Measurements from ENCODE around the gene SNX11.
"Not testable (repeated sequence)": the region's sequence is repeated elsewhere in the genome, so short reads cannot be mapped to it uniquely, and the experiment has no call there.

The SNX11 gene

DNA sequence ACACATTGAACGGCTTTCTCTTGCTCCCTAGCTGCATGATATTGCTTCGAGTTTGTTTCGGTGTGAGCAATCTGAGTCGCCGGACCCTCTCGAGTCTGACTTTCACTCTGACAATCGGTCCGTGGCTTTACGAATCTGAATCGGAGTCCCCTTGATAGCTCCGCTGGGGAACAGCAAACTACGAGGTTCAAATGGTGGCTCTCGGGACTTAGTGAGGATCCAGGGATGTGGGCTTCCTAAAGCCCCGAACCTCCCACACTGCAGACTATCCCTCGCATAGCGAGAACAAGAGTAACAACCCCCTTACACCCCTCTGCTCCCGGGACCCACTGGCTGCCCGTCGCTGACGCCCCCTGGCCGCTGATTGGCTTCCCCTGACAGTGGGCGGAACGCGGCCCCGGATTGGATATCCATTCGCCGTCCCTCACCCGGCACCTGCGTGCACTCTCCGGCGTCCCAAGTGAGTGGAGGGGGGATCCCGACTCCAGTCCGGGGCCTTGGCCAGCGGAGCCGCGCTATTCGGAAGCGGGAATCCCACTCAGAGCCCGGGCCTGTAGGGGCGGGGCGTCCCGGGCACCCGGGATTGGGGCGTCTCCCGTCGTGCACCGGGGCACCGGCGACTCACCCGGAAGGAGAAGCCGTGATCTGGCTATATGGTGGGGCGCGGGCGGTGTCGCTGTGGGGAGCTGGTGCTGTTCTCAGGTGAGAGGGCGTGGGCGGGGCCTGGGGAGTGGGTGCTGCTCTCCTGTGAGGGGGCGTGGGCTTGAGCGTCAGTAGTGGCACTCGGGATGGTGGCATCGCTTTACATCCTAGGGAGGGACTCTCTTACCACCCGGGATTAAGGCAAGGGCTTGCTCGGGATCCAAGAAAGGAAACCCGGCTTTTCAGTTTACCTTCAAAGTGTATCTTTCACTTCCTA is at the start of gene SNX11:
Gene SNX11, plus strand, starts transcription at position 630 of the 919 bp plus-strand sequence. CDS start 4,278 bp downstream, outside the sequence.
- peak; percentile 98 for DNase-seq (ENCODE audit: low read depth)

- no peak for DNase-seq (ENCODE audit: low read depth)
Measured at GRCh38 chr17:48058393-48059124, 49.0 kb upstream of the SNX11 start.

GRCh38 chr17:48059125-48059668 is 48.4 kb upstream of the SNX11 start:
- no peak for DNase-seq (ENCODE audit: low read depth)

GRCh38 chr17:48060249-48060648 is 47.3 kb upstream of the SNX11 start:
- DNase-seq (ENCODE audit: low read depth) = no peak

DNA sequence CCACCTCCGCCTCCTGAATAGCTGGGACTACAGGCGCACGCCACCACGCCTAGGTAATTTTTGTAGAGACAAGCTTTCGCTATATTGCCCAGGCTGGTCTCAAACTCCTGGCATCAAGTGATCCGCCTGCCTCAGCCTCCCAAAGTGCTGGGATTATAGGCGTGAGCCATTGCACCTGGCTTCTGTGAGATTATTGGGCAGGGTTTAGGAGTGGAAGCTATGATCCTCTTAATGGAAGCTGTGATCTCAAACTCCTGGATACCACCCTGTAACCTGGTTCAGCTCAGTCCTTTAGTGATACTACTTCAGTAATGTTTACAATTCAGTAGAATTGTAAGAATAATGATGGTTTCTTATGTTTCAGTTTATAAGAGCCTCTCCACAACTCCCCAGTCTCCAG is 45.3 kb upstream of the SNX11 start:
- DNase-seq (ENCODE audit: low read depth) = no peak

- DNase-seq (ENCODE audit: low read depth) = no peak
Measured at GRCh38 chr17:48064638-48065037, 42.9 kb upstream of the SNX11 start.

- DNase-seq (ENCODE audit: low read depth) = no peak
Measured at GRCh38 chr17:48066192-48066591, 41.4 kb upstream of the SNX11 start.

GRCh38 chr17:48066656-48067055 is 40.9 kb upstream of the SNX11 start:
- no peak for DNase-seq (ENCODE audit: low read depth)

DNA sequence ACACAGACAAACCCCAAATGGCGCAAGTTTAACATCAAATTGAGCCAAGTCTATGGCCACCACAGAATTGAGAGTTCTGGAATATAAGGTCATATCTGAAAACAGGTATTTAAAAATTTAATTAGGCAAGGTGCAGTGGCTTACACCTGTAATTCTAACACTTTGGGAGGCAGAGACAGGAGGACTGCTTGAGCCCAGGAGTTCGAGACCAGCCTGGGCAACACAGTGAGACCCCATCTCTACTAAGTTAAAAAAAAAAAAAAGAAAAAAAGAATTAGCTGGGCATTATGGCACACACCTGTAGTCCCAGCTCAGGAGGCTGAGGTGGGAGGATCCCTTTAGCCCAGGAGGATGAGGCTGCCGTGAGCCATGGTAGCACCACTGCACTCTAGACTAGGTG is 40.3 kb upstream of the SNX11 start:
- DNase-seq (ENCODE audit: low read depth) = no peak

- not testable (repeated sequence) for DNase-seq (ENCODE audit: low read depth)
Measured at GRCh38 chr17:48067808-48068207, 39.8 kb upstream of the SNX11 start.

DNA sequence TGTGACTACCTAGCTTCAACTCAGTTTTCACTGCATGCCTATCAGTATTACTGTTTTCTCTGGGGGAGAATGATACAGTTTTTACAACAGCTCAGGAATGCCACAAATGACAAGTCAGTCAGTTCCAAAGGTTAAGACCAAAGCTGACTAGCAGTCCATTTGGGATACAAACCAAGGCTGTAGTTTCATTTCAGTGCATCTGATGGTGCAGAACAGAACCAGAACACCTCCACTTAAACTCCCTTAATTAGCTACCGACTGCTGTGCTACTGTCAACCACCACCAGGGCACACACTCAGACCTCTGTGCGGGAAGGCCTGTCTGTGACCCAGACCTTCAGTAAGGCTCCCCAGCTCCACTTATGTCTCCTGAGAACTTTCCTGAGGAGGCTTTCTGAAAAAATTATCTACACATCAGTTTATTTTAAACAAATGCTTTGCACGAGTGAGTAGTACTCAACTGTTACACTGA is 39.0 kb upstream of the SNX11 start:
- DNase-seq (ENCODE audit: low read depth) = no peak

GRCh38 chr17:48070195-48070594 is 37.4 kb upstream of the SNX11 start:
- DNase-seq (ENCODE audit: low read depth) = no peak

DNA sequence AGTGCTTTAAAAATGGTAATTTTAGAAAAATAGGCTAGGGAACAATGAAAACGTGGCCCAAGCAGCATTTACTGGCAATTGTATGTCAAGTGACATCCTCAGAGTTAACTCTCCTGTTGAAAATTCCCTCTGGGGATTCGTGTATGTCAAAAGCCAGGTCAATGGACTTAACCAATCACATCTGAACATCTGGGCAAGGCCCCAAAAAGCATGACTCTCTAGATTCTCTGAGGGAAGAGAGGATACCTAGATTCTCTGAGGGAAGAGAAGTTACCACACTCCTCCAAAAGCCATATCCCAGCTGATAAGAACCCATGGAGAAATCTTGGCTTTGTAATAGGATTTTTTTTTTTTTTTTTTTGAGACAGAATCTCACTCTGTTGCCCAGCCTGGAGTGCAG is 35.9 kb upstream of the SNX11 start:
- DNase-seq (ENCODE audit: low read depth) = no peak

DNA sequence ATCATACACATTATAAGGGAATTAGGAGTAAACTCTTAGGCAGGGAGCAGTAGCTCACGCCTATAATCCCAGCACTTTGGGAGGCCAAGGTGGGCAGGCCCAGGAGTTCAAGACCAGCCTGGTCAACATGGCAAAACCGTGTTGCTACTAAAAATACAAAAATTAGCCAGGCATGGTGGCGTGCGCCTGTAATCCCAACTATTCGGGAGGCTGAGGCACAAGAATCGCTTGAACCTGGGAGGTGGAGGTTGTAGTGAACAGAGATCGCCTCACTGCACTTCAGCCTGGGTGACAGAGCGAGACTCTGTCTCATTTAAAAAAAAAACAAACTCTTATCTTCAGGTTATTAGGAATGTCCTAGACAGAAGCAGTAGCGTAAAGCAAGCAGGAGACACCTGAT is 34.8 kb upstream of the SNX11 start:
- not testable (repeated sequence) for DNase-seq (ENCODE audit: low read depth)

DNA sequence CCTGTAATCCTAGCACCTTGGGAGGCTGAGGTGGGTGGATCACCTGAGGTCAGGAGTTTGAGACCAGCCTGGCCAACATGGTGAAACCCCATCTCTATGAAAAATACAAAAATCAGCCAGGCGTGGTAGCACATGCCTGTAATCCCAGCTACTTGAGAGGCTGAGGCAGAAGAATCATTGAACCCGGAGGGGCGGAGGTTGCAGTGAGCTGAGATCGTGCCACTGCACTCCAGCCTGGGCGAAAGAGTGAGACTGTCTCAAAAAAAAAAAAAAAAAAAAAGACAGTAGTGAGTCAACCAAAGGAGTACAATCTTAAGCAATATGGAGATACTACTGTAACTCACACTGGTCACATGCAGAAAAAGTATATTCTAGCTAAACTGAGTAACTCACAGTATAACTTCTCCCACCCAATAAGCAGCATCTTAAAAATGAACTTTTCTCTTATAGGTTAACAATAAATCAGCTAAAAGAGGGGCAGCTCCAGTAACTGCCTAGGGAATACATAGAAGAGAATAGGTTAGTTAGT is 33.9 kb upstream of the SNX11 start:
- not testable (repeated sequence) for DNase-seq (ENCODE audit: low read depth)

DNA sequence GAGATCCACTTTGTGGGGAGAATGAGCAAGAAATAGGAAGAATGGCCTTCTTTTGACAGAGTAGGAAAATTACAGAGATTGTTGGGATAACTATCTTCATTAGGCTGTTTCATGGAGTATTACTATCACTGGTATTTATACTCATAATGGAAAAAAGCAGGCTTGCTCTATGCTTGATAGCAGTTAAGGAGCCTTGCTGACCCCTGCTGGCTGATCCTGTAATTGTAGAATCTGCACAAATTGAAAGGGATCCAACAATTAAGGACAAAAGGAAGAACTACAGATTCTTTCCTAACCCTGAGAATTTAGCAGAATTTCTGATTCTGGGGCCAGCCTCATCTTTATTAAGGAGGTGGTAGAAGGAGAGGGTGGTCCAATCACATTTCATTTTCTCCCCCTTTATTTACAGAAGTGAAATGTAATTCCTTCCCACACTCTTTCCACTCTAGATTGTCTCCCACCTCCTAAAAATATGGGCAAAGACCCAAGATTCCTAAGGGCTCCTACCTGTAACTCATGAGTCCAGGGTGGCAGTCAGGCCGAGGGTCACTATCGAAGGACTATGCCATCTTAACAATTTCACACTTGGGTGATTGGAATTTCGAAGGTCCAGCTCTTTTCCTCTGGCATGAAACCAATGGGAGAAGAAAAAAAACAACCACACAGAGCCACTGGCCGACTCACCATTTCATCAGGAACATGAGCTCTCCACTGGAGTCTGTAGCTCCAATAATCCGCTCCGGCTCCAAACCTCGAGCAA is 33.1 kb upstream of the SNX11 start:
- DNase-seq (ENCODE audit: low read depth) = peak; percentile 46

- not testable (repeated sequence) for DNase-seq (ENCODE audit: low read depth)
Measured at GRCh38 chr17:48077152-48077551, 30.4 kb upstream of the SNX11 start.

- DNase-seq (ENCODE audit: low read depth) = no peak
Measured at GRCh38 chr17:48081858-48082257, 25.7 kb upstream of the SNX11 start.

DNA sequence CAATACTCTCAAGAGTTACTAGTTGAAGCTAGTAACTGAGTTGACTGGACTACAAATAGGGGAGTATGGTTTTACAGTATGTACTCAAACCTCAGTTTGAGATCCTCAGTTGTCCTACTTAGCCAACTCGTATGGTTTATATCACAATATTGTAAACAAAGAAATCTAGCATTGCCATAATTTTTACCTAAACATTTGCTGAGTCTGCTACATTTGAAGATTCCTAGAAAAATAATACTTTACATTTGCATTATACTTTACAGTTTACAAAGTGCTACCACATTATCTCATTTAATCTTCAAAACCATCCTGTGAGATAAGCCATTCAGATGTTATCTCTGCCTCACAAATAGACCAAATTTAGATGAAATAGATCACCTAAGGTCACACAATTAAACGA is 22.6 kb upstream of the SNX11 start:
- no peak for DNase-seq (ENCODE audit: low read depth)

- DNase-seq (ENCODE audit: low read depth) = no peak
Measured at GRCh38 chr17:48093341-48094045, 14.1 kb upstream of the SNX11 start.

DNA sequence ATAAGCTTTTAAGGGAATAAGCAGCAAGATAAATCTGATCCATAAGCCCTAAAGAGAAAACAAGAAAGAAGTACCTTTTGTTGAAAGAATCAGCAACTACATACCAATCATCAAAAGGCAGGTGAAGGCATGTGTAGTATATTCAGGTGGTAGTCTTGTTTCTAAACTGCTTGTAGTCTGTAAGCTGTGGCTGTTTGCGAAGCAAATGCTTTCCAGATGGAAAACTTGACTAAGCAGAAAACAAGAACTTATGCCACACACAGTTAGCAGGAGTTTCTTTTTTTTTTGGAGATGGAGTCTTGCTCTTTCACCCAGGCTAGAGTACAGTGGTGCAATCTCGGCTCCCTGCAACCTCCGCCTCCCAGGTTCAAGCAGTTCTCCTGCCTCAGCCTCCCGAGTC is 12.0 kb upstream of the SNX11 start:
- DNase-seq (ENCODE audit: low read depth) = no peak
